ENCODE results near the gene NFIX. TPM values are rescaled to one million over a fixed set of nuclear protein-coding genes. Genes with fewer than 3 reads are reported as not detected.

The NFIX gene
- total and polyA plus RNA-seq, 9 of the 15 experiments (the other 6 are each of a cell fraction or from before 2014, with no cell fraction given), result 0.28 to 26.8 (median 5.4) TPM

- TF ChIP-seq MAX (CRISPR knock-in tag; IDR thresholded peaks at IDR 0.05), result peak; percentile 2; the same call in 1 of the 2 replicates
- TF ChIP-seq CREB3L1 (IDR thresholded peaks at IDR 0.05; ENCODE audit: borderline replicate concordance, low read depth), result peak; percentile 37; the same call in 1 of the 2 replicates
- TF ChIP-seq LCOR (CRISPR knock-in tag; IDR thresholded peaks at IDR 0.05), result peak; percentile 79
- peak; percentile 37; the same call in 1 of the 2 replicates for TF ChIP-seq MYC (IDR thresholded peaks at IDR 0.05; ENCODE audit: low read depth, low read length)
- TF ChIP-seq MYC (CRISPR knock-in tag; IDR thresholded peaks at IDR 0.05; ENCODE audit: borderline replicate concordance, low read depth), result no peak
- TF ChIP-seq CBX1 (IDR thresholded peaks at IDR 0.05; ENCODE audit: low read depth), result peak; percentile 64
- no peak for TF ChIP-seq ZNF134 (CRISPR knock-in tag; conservative IDR thresholded peaks at IDR 0.05)
- no peak for TF ChIP-seq GTF2A2 (tag; IDR thresholded peaks at IDR 0.05)
- TF ChIP-seq AFF1 (IDR thresholded peaks at IDR 0.05; ENCODE audit: low read depth in 1 of 2, partially characterized antibody in 2 of 2), result peak in 1 of 2 experiments; percentile 28
- peak; percentile 37 for TF ChIP-seq TAF1 (IDR thresholded peaks at IDR 0.05; ENCODE audit: control insufficient read depth, extremely low read depth, insufficient read depth, low read length, severe bottlenecking)
- TF ChIP-seq MEF2D (tag; conservative IDR thresholded peaks at IDR 0.05; ENCODE audit: low read depth), result no peak
- peak; percentile 78; the same call in 1 of the 2 replicates for TF ChIP-seq TFAP4 (CRISPR knock-in tag; IDR thresholded peaks at IDR 0.05; ENCODE audit: borderline replicate concordance)
- TF ChIP-seq HMBOX1 (IDR thresholded peaks at IDR 0.05), result no peak
- peak; percentile 75 for TF ChIP-seq CXXC5 (CRISPR knock-in tag; IDR thresholded peaks at IDR 0.05)
- TF ChIP-seq MEF2A (IDR thresholded peaks at IDR 0.05; ENCODE audit: control insufficient read depth, low read depth, low read length), result no peak
- TF ChIP-seq POLR2AphosphoS2 (IDR thresholded peaks at IDR 0.05; ENCODE audit: low read length), result no peak
- 0 out of 2 replicates have a peak, but pooled peaks have one; percentile 10 for TF ChIP-seq ELF4 (CRISPR knock-in tag; IDR thresholded peaks at IDR 0.05)
- TF ChIP-seq POLR2G (IDR thresholded peaks at IDR 0.05; ENCODE audit: low read depth, low read length), result peak; percentile 78
- no peak for TF ChIP-seq HIVEP1 (CRISPR knock-in tag; IDR thresholded peaks at IDR 0.05)
Measured at GRCh38 chr19:12965017-12965811, 30.1 kb upstream of the NFIX start (continued).
